ENCODE measurements around the gene STK32B. TPM values are rescaled to one million over a fixed set of nuclear protein-coding genes. Genes with fewer than 3 reads are reported as not detected.

The STK32B gene
- total RNA-seq, 1 experiment from 2014 or later: 1.1 TPM

- no peaks in the 10 kb centered on the region for H3F3A ChIP-seq (ENCODE audit: low read length, unreplicated experiment)
- H3K4me1 ChIP-seq (ENCODE audit: insufficient read depth, low read length): no peaks in the 10 kb centered on the region
- H4K20me1 ChIP-seq (ENCODE audit: low read length): no peaks in the 10 kb centered on the region
- POLR2A ChIA-PET (ENCODE audit: unreplicated experiment): no interaction called here
- H2AFZ ChIP-seq (ENCODE audit: low read length): no peak overlapping the region
- H3K9me3 ChIP-seq (ENCODE audit: low read length): no peaks in the 10 kb centered on the region
- peaks cover 29% of the 10 kb centered on the region for H3K27me3 ChIP-seq (ENCODE audit: low read length)
- CTCF ChIA-PET: no interaction called here
- intact Hi-C loops (cut with micrococcal nuclease): no loop called here
- TF ChIP-seq CTCF (conservative IDR thresholded peaks at IDR 0.05; ENCODE audit: low read depth, low read length) (no peak), EZH2phosphoT487 (IDR thresholded peaks at IDR 0.05; ENCODE audit: borderline replicate concordance, low read length) (no peak), EZH2 (IDR thresholded peaks at IDR 0.05; ENCODE audit: low read length, unreplicated experiment) (no peak)
- no peak overlapping the region for H3K4me2 ChIP-seq (ENCODE audit: low read length)
- H3K9me2 ChIP-seq (replicated peaks; ENCODE audit: low read length): no peaks in the 10 kb centered on the region
- ATAC-seq (no peak), DNase-seq (no peak)
- H3K4me3 ChIP-seq (ENCODE audit: low read length): no peak overlapping the region
- H3K27ac ChIP-seq (ENCODE audit: low read length): no peak overlapping the region
- H3K79me2 ChIP-seq (ENCODE audit: low read length): no peaks in the 10 kb centered on the region
- H3K9ac ChIP-seq (ENCODE audit: low read length): no peak overlapping the region
- no TSS peak for BruUV-seq (replicated peaks)
- H3K36me3 ChIP-seq (ENCODE audit: low read depth, low read length): no peaks in the 10 kb centered on the region
These were observed 370.9 kb downstream of the STK32B start for GRCh38 chr4:5422195-5422594.

GRCh38 chr4:5423670-5424069 lies 372.4 kb downstream of the STK32B start:
- Histone ChIP-seq H3K4me2 (ENCODE audit: low read length) (no peak overlapping the region), H3K9ac (ENCODE audit: low read length) (no peak overlapping the region), H3K4me1 (ENCODE audit: insufficient read depth, low read length) (no peaks in the 10 kb centered on the region), H3K79me2 (ENCODE audit: low read length) (no peaks in the 10 kb centered on the region), H3K36me3 (ENCODE audit: low read depth, low read length) (no peaks in the 10 kb centered on the region), H4K20me1 (ENCODE audit: low read length) (no peaks in the 10 kb centered on the region), H3K9me2 (replicated peaks; ENCODE audit: low read length) (no peaks in the 10 kb centered on the region), H3K9me3 (ENCODE audit: low read length) (no peaks in the 10 kb centered on the region), H3K27ac (ENCODE audit: low read length) (no peak overlapping the region), H3K27me3 (ENCODE audit: low read length) (peaks cover 27% of the 10 kb centered on the region), H2AFZ (ENCODE audit: low read length) (no peak overlapping the region), H3K4me3 (ENCODE audit: low read length) (no peak overlapping the region), H3F3A (ENCODE audit: low read length, unreplicated experiment) (no peaks in the 10 kb centered on the region)
- ATAC-seq (no peak), DNase-seq (no peak)
- no TSS peak for BruUV-seq (replicated peaks)
- intact Hi-C loops (cut with micrococcal nuclease): no loop called here
- no peak for TF ChIP-seq EZH2phosphoT487 (IDR thresholded peaks at IDR 0.05; ENCODE audit: borderline replicate concordance, low read length)
- no peak for TF ChIP-seq CTCF (conservative IDR thresholded peaks at IDR 0.05; ENCODE audit: low read depth, low read length)
- no peak for TF ChIP-seq EZH2 (IDR thresholded peaks at IDR 0.05; ENCODE audit: low read length, unreplicated experiment)
- CTCF ChIA-PET: no interaction called here
- POLR2A ChIA-PET (ENCODE audit: unreplicated experiment): no interaction called here

- H3K4me1 ChIP-seq (ENCODE audit: insufficient read depth, low read length): no peaks in the 10 kb centered on the region
- H3K27me3 ChIP-seq (ENCODE audit: low read length): peaks cover 26% of the 10 kb centered on the region
- no peaks in the 10 kb centered on the region for H3K79me2 ChIP-seq (ENCODE audit: low read length)
- no peak overlapping the region for H3K9ac ChIP-seq (ENCODE audit: low read length)
- H3K9me3 ChIP-seq (ENCODE audit: low read length): no peaks in the 10 kb centered on the region
- ATAC-seq: no peak
- no peaks in the 10 kb centered on the region for H3K36me3 ChIP-seq (ENCODE audit: low read depth, low read length)
- H2AFZ ChIP-seq (ENCODE audit: low read length): no peak overlapping the region
- DNase-seq: no peak
- no peak overlapping the region for H3K4me2 ChIP-seq (ENCODE audit: low read length)
- no peaks in the 10 kb centered on the region for H3K9me2 ChIP-seq (replicated peaks; ENCODE audit: low read length)
- POLR2A ChIA-PET (ENCODE audit: unreplicated experiment): no interaction called here
- TF ChIP-seq EZH2 (IDR thresholded peaks at IDR 0.05; ENCODE audit: low read length, unreplicated experiment): no peak
- TF ChIP-seq EZH2phosphoT487 (IDR thresholded peaks at IDR 0.05; ENCODE audit: borderline replicate concordance, low read length): no peak
- TF ChIP-seq CTCF (conservative IDR thresholded peaks at IDR 0.05; ENCODE audit: low read depth, low read length): no peak
- no peak overlapping the region for H3K4me3 ChIP-seq (ENCODE audit: low read length)
- BruUV-seq (replicated peaks): no TSS peak
- no peaks in the 10 kb centered on the region for H4K20me1 ChIP-seq (ENCODE audit: low read length)
- no peaks in the 10 kb centered on the region for H3F3A ChIP-seq (ENCODE audit: low read length, unreplicated experiment)
- CTCF ChIA-PET: no interaction called here
- intact Hi-C loops (cut with micrococcal nuclease): no loop called here
- H3K27ac ChIP-seq (ENCODE audit: low read length): no peak overlapping the region
These were observed 372.9 kb downstream of the STK32B start for GRCh38 chr4:5424211-5424610.
